Right cardiac atrium (tissue), 5 donors: ENCODE data around the gene CIT. TPM values are rescaled to one million over a fixed set of nuclear protein-coding genes. Genes with fewer than 3 reads are reported as not detected.

Experiments used
- ATAC-seq, 2 donors: fragments of 200-7000 bp; cut with Tn5 transposase; one replicate each; pipeline versions ENCODE4 v1.8.0 to v1.9.1; 2020; ENCODE audit warnings: moderate library complexity in 2 of 2, mild to moderate bottlenecking in 1 of 2
- DNase-seq, 3 donors: peaks; one replicate each; pipeline ENCODE4 v3.0.0-alpha.2; 2020
- H3K27ac ChIP-seq: one replicate; pipeline ENCODE4 v1.5.1; 2013; ENCODE audit warnings: mild to moderate bottlenecking, low read length, control low read depth, moderate library complexity
- H3K27me3 ChIP-seq: one replicate; pipeline ENCODE4 v1.6.1; 2013; ENCODE audit not compliant: control insufficient read depth, insufficient read depth
- H3K4me1 ChIP-seq: one replicate; pipeline ENCODE4 v1.6.1; 2013; ENCODE audit warnings: low read length; ENCODE audit not compliant: control insufficient read depth, insufficient read depth
- H3K4me3 ChIP-seq: one replicate; pipeline ENCODE4 v1.5.1; 2013; ENCODE audit warnings: low read length, control low read depth
- H3K9me3 ChIP-seq: one replicate; pipeline ENCODE4 v1.6.1; 2013; ENCODE audit warnings: low read length; ENCODE audit not compliant: control insufficient read depth
- WGBS: extraction: QIAGEN DNeasy Blood & Tissue Kit; methylation state at CpG from one replicate; pipeline ENCODE4 v1.1.7; 2013; 5-methylcytosine and 5-hydroxymethylcytosine counted together
- intact Hi-C, 4 donors: fragments of 100-400 bp; cut with DNase I; formaldehyde crosslinking; loops; one replicate each; pipeline versions ENCODE4 v1.11.0 to v1.14.0; 2022 to 2023
- polyA plus RNA-seq: library from polyadenylated mRNA; stranded (reverse); fragments of 200-250 nt; gene quantifications from one replicate; pipeline ENCODE4 v1.2.3, GENCODE V29; 2013
- total RNA-seq, 4 donors: library from RNA; stranded (reverse); fragmentation: NEBNext Ultra II Directional; extraction: Animal tissue kit (Norgen Biotek cat#: 25700); gene quantifications; one replicate each; pipeline ENCODE4 v1.2.1, GENCODE V29; 2021
- donor health status: healthy with polysubstance abuse.
- donor health status: DM: no; HTN: yes; CAD: no.
- donor health status: DM: no; HTN: no; CAD: no.
- donor health status: DM: no; HTN: yes; CAD: no; lungs with severe emphysema.
- donor health status: DM: yes; HTN: yes; CAD: no.

The CIT gene
- total and polyA plus RNA-seq, 5 donors = 0.61 to 3.0 (median 2.4) TPM

- H3K4me1 ChIP-seq = peaks cover 5% of the 10 kb centered on the region
- DNase-seq = no peak
- no peaks in the 10 kb centered on the region for H3K27me3 ChIP-seq
- no peaks in the 10 kb centered on the region for H3K9me3 ChIP-seq
- 87% methylated on average over 9 of the region's 9 CpGs for WGBS
- no peak for ATAC-seq
- no peak overlapping the region for H3K4me3 ChIP-seq
- intact Hi-C loops = no loop called here
- no peak overlapping the region for H3K27ac ChIP-seq
Measured at GRCh38 chr12:119676022-119676421, 201.1 kb downstream of the CIT start.

- ATAC-seq (no peak), DNase-seq (no peak)
- Histone ChIP-seq H3K4me3 (no peak overlapping the region), H3K9me3 (no peaks in the 10 kb centered on the region), H3K4me1 (peaks cover 7% of the 10 kb centered on the region), H3K27ac (no peak overlapping the region), H3K27me3 (no peaks in the 10 kb centered on the region)
- WGBS = 86% methylated on average over 4 of the region's 4 CpGs
- intact Hi-C loops = loop anchor here in 1 of 4 donors (2.0 kb wide), 1 partner anchor 54 kb away; no protein-coding TSS in a partner anchor
Measured at GRCh38 chr12:119674560-119674959, 202.6 kb downstream of the CIT start.

GRCh38 chr12:119673634-119674033, 203.5 kb downstream of the CIT start:
- Histone ChIP-seq H3K4me1 (peaks cover 7% of the 10 kb centered on the region), H3K9me3 (no peaks in the 10 kb centered on the region), H3K27ac (peak overlapping the region; percentile 68), H3K4me3 (no peak overlapping the region), H3K27me3 (no peaks in the 10 kb centered on the region)
- ATAC-seq (peak; percentile 56 to 83), DNase-seq (peak in 2 of 3 donors; percentile 36 to 60)
- intact Hi-C loops = loop anchor here in 1 of 4 donors (2.0 kb wide), 1 partner anchor 55 kb away; no protein-coding TSS in a partner anchor
- 59% methylated on average over 7 of the region's 7 CpGs for WGBS

- H3K4me1 ChIP-seq = peaks cover 7% of the 10 kb centered on the region
- DNase-seq = no peak
- no peak for ATAC-seq
- intact Hi-C loops = no loop called here
- H3K4me3 ChIP-seq = no peak overlapping the region
- H3K27ac ChIP-seq = no peak overlapping the region
- H3K9me3 ChIP-seq = no peaks in the 10 kb centered on the region
- no peaks in the 10 kb centered on the region for H3K27me3 ChIP-seq
- WGBS = 68% methylated on average over 8 of the region's 8 CpGs
Measured at GRCh38 chr12:119672194-119672593, 204.9 kb downstream of the CIT start.

GRCh38 chr12:119671070-119671469, 206.1 kb downstream of the CIT start:
- H3K9me3 ChIP-seq = no peaks in the 10 kb centered on the region
- intact Hi-C loops = no loop called here
- WGBS = 90% methylated on average over 3 of the region's 3 CpGs
- no peaks in the 10 kb centered on the region for H3K27me3 ChIP-seq
- no peak overlapping the region for H3K4me3 ChIP-seq
- H3K27ac ChIP-seq = no peak overlapping the region
- no peak for ATAC-seq
- peaks cover 7% of the 10 kb centered on the region for H3K4me1 ChIP-seq
- no peak for DNase-seq

- Histone ChIP-seq H3K4me1 (peaks cover 7% of the 10 kb centered on the region), H3K9me3 (no peaks in the 10 kb centered on the region), H3K27me3 (no peaks in the 10 kb centered on the region), H3K27ac (no peak overlapping the region), H3K4me3 (no peak overlapping the region)
- peak in 1 of 2 donors; percentile 3 for ATAC-seq
- intact Hi-C loops = loop anchor here in 1 of 4 donors (5.0 kb wide), 1 partner anchor 112 kb away; no protein-coding TSS in a partner anchor
- no peak for DNase-seq
- WGBS = 69% methylated on average over 11 of the region's 11 CpGs
Measured at GRCh38 chr12:119669744-119670472, 207.2 kb downstream of the CIT start.

- no peak for DNase-seq
- WGBS = 8% methylated on average over 14 of the region's 14 CpGs
- intact Hi-C loops = loop anchor here in 1 of 4 donors (5.0 kb wide), 1 partner anchor 114 kb away; no protein-coding TSS in a partner anchor
- Histone ChIP-seq H3K27me3 (no peaks in the 10 kb centered on the region), H3K9me3 (no peaks in the 10 kb centered on the region), H3K4me1 (peaks cover 5% of the 10 kb centered on the region), H3K4me3 (peak overlapping the region; percentile 78), H3K27ac (peak overlapping the region; percentile 71)
- no peak for ATAC-seq
Measured at GRCh38 chr12:119668324-119668841, 208.7 kb downstream of the CIT start.

GRCh38 chr12:119667577-119668323, 209.4 kb downstream of the CIT start, which contains the start of gene PRKAB1:
PRKAB1 (plus strand) TSS chr12:119668133; CDS start chr12:119668245, 112 bp downstream.
- DNase-seq (peak; percentile 97 to 98 (median 98)), ATAC-seq (peak; percentile 99)
- Histone ChIP-seq H3K27me3 (no peaks in the 10 kb centered on the region), H3K4me1 (peaks cover 5% of the 10 kb centered on the region), H3K9me3 (no peaks in the 10 kb centered on the region), H3K27ac (peak within 1 kb of the TSS; percentile 71), H3K4me3 (peak within 1 kb of the TSS; percentile 78)
- intact Hi-C loops = loop anchor here in 1 of 4 donors (5.0 kb wide), 1 partner anchor 115 kb away; no protein-coding TSS in a partner anchor
- 1% methylated on average over 69 of the region's 69 CpGs for WGBS

- Histone ChIP-seq H3K4me1 (peaks cover 3% of the 10 kb centered on the region), H3K27ac (no peak overlapping the region), H3K9me3 (no peaks in the 10 kb centered on the region), H3K27me3 (no peaks in the 10 kb centered on the region), H3K4me3 (peak overlapping the region; percentile 78)
- intact Hi-C loops = loop anchor here in 1 of 4 donors (5.0 kb wide), 1 partner anchor 115 kb away; no protein-coding TSS in a partner anchor
- ATAC-seq = no peak
- no peak for DNase-seq
- WGBS = 15% methylated on average over 9 of the region's 9 CpGs
Measured at GRCh38 chr12:119666900-119667576, 210.1 kb downstream of the CIT start.

GRCh38 chr12:119666226-119666795, 210.8 kb downstream of the CIT start:
- 60% methylated on average over 2 of the region's 2 CpGs for WGBS
- H3K27me3 ChIP-seq = no peaks in the 10 kb centered on the region
- H3K4me3 ChIP-seq = no peak overlapping the region
- peaks cover 2% of the 10 kb centered on the region for H3K4me1 ChIP-seq
- DNase-seq = no peak
- intact Hi-C loops = loop anchor here in 1 of 4 donors (5.0 kb wide), 1 partner anchor 116 kb away; no protein-coding TSS in a partner anchor
- H3K9me3 ChIP-seq = no peaks in the 10 kb centered on the region
- no peak for ATAC-seq
- no peak overlapping the region for H3K27ac ChIP-seq
